GM21529 (cell line): ENCODE results near the gene CHD3.
"Not testable (repeated sequence)": the region's sequence is repeated elsewhere in the genome, so short reads cannot be mapped to it uniquely, and the experiment has no call there.

Experiments used
- ATAC-seq: cut with Tn5 transposase; IDR thresholded peaks from one replicate; pipeline ENCODE4 v1.9.1; 2021; ENCODE audit not compliant: unreplicated experiment

The CHD3 gene

DNA sequence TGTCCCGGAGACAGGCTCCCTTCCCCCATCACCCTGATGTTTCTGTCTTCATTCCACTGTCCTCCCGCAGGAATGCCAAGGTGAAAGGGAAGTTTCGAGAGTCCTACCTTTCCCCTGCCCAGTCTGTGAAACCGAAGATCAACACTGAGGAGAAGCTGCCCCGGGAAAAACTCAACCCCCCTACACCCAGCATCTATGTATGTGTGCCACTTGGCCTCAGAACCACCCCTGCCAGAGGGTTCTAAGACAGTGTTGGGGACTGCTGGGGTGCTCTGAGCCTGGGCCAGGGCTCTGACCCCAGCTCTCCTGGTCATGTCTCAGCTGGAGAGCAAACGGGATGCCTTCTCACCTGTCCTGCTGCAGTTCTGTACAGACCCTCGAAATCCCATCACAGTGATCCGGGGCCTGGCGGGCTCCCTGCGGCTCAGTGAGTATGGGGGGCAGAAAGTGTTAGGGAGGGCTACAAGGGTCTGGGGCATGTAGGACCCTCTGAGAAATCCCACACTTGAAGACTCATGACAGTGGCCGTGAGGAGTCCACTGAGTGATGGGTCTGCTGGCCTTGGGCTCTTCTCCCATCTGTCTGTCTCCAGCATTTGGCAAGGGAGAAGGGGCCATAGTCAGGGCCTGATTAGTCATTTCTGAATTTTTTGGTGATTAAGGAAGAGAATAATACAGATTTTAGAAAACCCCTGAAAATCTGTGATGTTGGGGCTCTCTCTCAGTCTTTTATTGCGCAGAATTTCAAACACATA lies 38.7 kb upstream of the CHD3 start:
- no peak for ATAC-seq

- no peak for ATAC-seq
These were observed 37.7 kb upstream of the CHD3 start for GRCh38 chr17:7850701-7851437.

DNA sequence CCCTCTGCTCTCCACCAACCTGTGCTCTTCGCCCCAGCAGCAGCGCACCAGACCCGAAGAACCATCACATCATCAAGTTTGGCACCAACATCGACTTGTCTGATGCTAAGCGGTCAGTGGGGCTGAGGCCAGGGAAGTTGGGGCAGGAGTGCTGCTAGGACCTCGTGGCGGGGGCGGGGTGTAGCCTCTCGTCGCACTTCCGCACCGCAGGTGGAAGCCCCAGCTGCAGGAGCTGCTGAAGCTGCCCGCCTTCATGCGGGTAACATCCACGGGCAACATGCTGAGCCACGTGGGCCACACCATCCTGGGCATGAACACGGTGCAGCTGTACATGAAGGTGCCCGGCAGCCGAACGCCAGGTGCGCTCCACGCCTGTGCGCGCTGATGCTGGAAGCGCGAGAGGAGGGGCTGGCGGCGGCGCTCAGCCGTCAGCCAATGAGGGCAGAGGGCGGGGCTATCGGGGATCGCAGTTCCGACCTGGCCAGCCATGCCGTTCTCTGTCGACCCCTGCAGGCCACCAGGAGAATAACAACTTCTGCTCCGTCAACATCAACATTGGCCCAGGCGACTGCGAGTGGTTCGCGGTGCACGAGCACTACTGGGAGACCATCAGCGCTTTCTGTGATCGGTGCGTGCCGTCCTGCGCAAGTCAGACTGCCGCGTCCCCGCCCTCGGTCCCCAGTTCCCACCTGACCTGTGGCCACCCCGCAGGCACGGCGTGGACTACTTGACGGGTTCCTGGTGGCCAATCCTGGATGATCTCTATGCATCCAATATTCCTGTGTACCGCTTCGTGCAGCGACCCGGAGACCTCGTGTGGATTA lies 36.9 kb upstream of the CHD3 start:
- peak; percentile 69 for ATAC-seq

- no peak for ATAC-seq
These were observed 36.3 kb upstream of the CHD3 start for GRCh38 chr17:7852262-7852670.

- ATAC-seq = no peak
These were observed 35.5 kb upstream of the CHD3 start for GRCh38 chr17:7852919-7853690.

DNA sequence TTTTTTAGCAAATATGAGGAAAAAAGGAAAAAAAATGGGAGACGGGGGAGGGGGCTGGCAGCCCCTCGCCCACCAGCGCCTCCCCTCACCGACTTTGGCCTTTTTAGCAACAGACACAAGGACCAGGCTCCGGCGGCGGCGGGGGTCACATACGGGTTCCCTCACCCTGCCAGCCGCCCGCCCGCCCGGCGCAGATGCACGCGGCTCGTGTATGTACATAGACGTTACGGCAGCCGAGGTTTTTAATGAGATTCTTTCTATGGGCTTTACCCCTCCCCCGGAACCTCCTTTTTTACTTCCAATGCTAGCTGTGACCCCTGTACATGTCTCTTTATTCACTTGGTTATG lies 34.9 kb upstream of the CHD3 start:
- ATAC-seq = no peak

DNA sequence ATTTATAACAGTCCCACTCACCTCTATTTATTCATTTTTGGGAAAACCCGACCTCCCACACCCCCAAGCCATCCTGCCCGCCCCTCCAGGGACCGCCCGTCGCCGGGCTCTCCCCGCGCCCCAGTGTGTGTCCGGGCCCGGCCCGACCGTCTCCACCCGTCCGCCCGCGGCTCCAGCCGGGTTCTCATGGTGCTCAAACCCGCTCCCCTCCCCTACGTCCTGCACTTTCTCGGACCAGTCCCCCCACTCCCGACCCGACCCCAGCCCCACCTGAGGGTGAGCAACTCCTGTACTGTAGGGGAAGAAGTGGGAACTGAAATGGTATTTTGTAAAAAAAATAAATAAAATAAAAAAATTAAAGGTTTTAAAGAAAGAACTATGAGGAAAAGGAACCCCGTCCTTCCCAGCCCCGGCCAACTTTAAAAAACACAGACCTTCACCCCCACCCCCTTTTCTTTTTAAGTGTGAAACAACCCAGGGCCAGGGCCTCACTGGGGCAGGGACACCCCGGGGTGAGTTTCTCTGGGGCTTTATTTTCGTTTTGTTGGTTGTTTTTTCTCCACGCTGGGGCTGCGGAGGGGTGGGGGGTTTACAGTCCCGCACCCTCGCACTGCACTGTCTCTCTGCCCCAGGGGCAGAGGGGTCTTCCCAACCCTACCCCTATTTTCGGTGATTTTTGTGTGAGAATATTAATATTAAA lies 34.4 kb upstream of the CHD3 start:
- ATAC-seq = no peak

- ATAC-seq = no peak
These were observed 33.5 kb upstream of the CHD3 start, which contains the start of gene TMEM88 for GRCh38 chr17:7854851-7855659. TMEM88 (plus strand) TSS chr17:7855066; CDS start chr17:7855075, 9 bp downstream.

GRCh38 chr17:7855660-7856010 lies 33.0 kb upstream of the CHD3 start:
- ATAC-seq = no peak

DNA sequence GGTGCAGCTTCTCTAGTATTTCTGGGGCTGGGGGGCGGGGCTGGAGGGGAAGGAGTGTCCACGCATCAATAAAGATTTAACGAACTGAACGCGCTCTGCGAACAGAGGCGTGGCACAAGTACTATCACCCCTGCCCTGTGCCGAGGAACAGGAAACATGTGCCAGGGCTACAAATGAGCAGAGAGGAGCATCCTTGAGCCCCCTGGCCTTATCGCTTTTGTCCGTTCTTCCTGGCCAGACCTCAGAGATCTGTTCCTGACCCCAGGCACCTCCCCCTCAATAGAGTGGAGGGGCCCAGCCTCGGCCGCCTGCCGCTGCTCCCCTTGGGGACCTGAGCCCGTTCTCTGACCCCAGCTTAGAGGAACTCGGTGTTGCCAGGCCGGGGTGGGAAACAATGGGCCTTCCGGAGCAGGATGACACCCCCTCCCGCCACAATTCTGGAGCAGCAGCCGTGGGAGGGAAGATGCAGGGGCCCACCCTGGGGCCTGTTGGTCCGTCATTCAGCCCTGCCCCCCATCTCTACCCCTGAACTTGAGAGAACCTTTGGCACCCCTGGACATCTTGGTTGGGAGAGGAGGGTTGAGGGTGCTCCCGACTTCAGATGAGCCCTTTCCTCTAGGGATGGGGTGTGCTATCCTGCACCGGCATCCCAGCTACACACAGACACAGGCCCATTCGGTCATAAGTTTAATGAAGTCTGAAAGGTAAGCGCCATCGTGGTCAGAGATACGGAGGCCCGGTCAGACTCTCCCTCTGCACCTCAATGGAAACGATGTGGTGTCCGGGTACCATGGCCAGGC lies 32.4 kb upstream of the CHD3 start:
- ATAC-seq = no peak

GRCh38 chr17:7856811-7857712 lies 31.5 kb upstream of the CHD3 start, which contains the start of gene NAA38:
NAA38 (minus strand) TSS chr17:7857559; CDS start chr17:7857463, 96 bp downstream.
- ATAC-seq = peak; percentile 71

GRCh38 chr17:7857713-7858521 lies 30.7 kb upstream of the CHD3 start, which contains the start of gene CYB5D1:
CYB5D1 (plus strand) TSS chr17:7858003; CDS start chr17:7858135, 132 bp downstream.
- ATAC-seq = peak; percentile 33

DNA sequence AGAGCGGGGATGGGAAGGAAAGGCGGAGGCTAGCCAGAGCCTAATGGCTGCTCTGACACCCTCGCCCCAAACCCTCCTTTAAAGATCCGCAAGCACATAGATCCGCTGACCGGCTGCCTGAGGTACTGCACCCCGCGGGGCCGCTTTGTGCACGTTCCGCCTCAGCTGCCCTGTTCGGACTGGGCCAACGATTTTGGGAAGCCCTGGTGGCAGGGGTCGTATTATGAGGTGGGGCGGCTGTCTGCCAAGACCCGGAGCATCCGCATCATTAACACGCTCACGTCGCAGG lies 30.1 kb upstream of the CHD3 start:
- ATAC-seq = no peak

- no peak for ATAC-seq
These were observed 29.6 kb upstream of the CHD3 start for GRCh38 chr17:7859028-7859427.

DNA sequence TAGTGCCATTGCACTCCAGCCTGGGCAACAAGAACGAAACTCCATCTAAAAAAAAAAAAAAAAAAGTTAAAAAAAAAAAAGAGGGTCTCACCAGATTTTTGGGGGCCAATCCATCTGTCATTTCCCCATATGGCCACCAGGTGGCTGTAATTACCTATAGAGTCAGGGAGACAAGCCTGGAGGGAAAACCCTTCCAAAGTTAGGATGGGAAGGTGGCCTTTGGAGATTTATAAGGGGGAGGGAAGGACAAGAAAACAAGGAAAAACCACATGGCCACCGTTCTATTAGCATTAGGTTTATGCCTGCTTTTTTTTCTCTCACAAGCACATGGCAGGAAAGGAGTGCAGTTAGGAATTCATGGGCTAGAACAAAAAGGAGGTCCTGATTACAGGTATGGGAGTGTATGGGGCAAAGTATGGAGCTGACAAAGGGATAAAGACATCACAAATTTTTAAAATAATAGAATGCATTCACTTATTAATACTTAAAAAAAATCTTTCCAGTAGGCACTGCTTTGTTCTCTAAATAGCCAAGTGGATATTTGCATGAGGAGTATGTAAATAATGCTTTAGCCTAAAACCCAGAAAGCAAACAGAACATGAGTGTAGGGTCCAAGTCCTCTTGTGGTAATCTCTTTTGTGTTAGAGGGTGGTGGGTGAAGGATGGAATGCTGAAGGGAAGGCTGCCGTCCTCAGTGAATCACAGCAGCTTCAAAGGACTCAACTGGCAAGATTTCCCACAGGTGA lies 25.7 kb upstream of the CHD3 start:
- no peak for ATAC-seq

DNA sequence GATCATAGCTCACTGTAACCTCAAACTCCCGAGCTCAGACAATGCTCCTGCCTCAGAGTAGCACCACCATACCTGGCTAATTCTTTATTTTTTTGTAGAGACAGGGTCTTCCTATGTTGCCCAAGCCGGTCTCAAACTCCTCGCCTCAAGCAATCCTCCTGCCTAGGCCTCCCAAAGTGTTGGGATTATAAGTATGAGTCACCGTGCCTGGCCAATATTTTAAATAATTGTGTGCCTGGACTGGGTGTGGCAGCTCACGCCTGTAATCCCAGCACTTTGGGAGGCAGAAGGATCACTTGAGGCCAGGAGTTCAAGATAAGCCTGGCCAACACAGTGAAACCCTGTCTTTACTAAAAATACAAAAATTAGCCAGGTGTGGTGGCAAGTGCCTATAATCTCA lies 24.2 kb upstream of the CHD3 start:
- ATAC-seq = not testable (repeated sequence)
